Kidney (tissue), 22 donors: ENCODE results near the gene OTUD4. TPM values are rescaled to one million over a fixed set of nuclear protein-coding genes. Genes with fewer than 3 reads are reported as not detected.
"Not testable (repeated sequence)": the region's sequence is repeated elsewhere in the genome, so short reads cannot be mapped to it uniquely, and the experiment has no call there.

Experiments used
- DNase-seq, 5 donors: peaks; one replicate each; pipeline ENCODE4 v3.0.0-alpha.2; 2013 to 2020
- FAIRE-seq: peaks from 2 replicates; lab custom pipeline; 2012; peaks lifted over from hg19 to GRCh38; lab: Jason Lieb, UNC
- H3K27ac ChIP-seq, 2 donors: one replicate each; pipeline ENCODE4 v1.7.0; 2013; ENCODE audit warnings: low read depth in 2 of 2, low read length in 2 of 2, inconsistent platforms in 1 of 2
- H3K27me3 ChIP-seq: one replicate; pipeline ENCODE4 v1.7.1; 2013; ENCODE audit warnings: low read length, inconsistent platforms; ENCODE audit not compliant: control insufficient read depth, insufficient read depth
- H3K36me3 ChIP-seq, 3 donors: one replicate each; pipeline versions ENCODE4 v1.7.0 to v1.7.1; 2013; ENCODE audit warnings: low read length in 3 of 3, control low read depth in 1 of 3, inconsistent platforms in 1 of 3; ENCODE audit not compliant: insufficient read depth in 3 of 3, control insufficient read depth in 2 of 3
- H3K4me1 ChIP-seq, 3 donors: one replicate each; pipeline versions ENCODE4 v1.7.0 to v1.7.1; 2013; ENCODE audit warnings: low read length in 3 of 3, inconsistent platforms in 1 of 3, low read depth in 1 of 3; ENCODE audit not compliant: control insufficient read depth in 2 of 3, insufficient read depth in 2 of 3
- H3K4me3 ChIP-seq, 3 donors: one replicate each; pipeline versions ENCODE4 v1.7.0 to v1.8.1; 2013; ENCODE audit warnings: low read length in 3 of 3, control low read depth in 1 of 3, inconsistent platforms in 1 of 3
- H3K9ac ChIP-seq, 3 donors: one replicate each; pipeline versions ENCODE4 v1.7.0 to v1.7.1; 2013; ENCODE audit warnings: low read length in 3 of 3, control low read depth in 1 of 3, inconsistent platforms in 1 of 3
- H3K9me3 ChIP-seq, 3 donors: one replicate each; pipeline versions ENCODE4 v1.7.0 to v1.7.1; 2013; ENCODE audit warnings: low read length in 3 of 3, control low read depth in 1 of 3, inconsistent platforms in 1 of 3; ENCODE audit not compliant: control insufficient read depth in 2 of 3, insufficient read depth in 1 of 3
- intact Hi-C: fragments of 100-400 bp; cut with DNase I; formaldehyde crosslinking; loops from one replicate; pipeline ENCODE4 v1.11.1; 2022
- long read RNA-seq, 10 donors: library from polyadenylated mRNA in 1 of 10; unstranded in 1 of 10; transcript quantifications; one replicate each; pipeline ENCODE4 v2.0.0 and lab custom pipeline, GENCODE V29; 2021 to 2026
- polyA plus RNA-seq: library from polyadenylated mRNA; stranded (reverse); fragments of 350-450 nt; fragmentation: Illumina TruSeq; extraction: RNeasy Lipid Tissue Mini Kit (QIAGEN cat#74804); gene quantifications from one replicate; pipeline ENCODE4 v1.2.3, GENCODE V29; 2014; ENCODE audit warnings: low read depth, low replicate concordance; ENCODE audit not compliant: insufficient read depth
- total RNA-seq: library from RNA; stranded (reverse); fragmentation: NEBNext Ultra II Directional; extraction: Animal tissue kit (Norgen Biotek cat#: 25700); gene quantifications from one replicate; pipeline ENCODE4 v1.2.1, GENCODE V29; 2021
- TF ChIP-seq, protein P1 (sequence below): IDR thresholded peaks from 3 replicates; pipeline ENCODE4 v1.5.1; 2012; ENCODE audit warnings: mild to moderate bottlenecking, moderate library complexity, borderline replicate concordance; ENCODE audit not compliant: insufficient read depth; ENCODE audit errors: extremely low read depth
- donor health status: control.
- donor health status: control.
- donor health status: control.
- donor health status: control.
- donor health status: control.
- donor health status: DM: yes; HTN: yes; CAD: no.
- donor health status: Normal renal cell carcinoma (clear cell type).

Gene OTUD4, protein sequence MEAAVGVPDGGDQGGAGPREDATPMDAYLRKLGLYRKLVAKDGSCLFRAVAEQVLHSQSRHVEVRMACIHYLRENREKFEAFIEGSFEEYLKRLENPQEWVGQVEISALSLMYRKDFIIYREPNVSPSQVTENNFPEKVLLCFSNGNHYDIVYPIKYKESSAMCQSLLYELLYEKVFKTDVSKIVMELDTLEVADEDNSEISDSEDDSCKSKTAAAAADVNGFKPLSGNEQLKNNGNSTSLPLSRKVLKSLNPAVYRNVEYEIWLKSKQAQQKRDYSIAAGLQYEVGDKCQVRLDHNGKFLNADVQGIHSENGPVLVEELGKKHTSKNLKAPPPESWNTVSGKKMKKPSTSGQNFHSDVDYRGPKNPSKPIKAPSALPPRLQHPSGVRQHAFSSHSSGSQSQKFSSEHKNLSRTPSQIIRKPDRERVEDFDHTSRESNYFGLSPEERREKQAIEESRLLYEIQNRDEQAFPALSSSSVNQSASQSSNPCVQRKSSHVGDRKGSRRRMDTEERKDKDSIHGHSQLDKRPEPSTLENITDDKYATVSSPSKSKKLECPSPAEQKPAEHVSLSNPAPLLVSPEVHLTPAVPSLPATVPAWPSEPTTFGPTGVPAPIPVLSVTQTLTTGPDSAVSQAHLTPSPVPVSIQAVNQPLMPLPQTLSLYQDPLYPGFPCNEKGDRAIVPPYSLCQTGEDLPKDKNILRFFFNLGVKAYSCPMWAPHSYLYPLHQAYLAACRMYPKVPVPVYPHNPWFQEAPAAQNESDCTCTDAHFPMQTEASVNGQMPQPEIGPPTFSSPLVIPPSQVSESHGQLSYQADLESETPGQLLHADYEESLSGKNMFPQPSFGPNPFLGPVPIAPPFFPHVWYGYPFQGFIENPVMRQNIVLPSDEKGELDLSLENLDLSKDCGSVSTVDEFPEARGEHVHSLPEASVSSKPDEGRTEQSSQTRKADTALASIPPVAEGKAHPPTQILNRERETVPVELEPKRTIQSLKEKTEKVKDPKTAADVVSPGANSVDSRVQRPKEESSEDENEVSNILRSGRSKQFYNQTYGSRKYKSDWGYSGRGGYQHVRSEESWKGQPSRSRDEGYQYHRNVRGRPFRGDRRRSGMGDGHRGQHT
- total RNA-seq = 45.4 TPM
- polyA plus RNA-seq = 5.6 TPM
- long read RNA-seq, donor 1, partial matches to known transcripts = 9 of 21 reads
- long read RNA-seq, donor 1, other reads (novel, unspliced or antisense) = 12 of 21 reads
- long read RNA-seq, donor 2, full-length matches to known transcripts = 1 of 39 reads
- long read RNA-seq, donor 2, partial matches to known transcripts = 15 of 39 reads
- long read RNA-seq, donor 2, other reads (novel, unspliced or antisense) = 23 of 39 reads
- long read RNA-seq, donor 3, full-length matches to known transcripts = 4 of 101 reads
- long read RNA-seq, donor 3, partial matches to known transcripts = 97 of 101 reads
- long read RNA-seq, donor 3, other reads (novel, unspliced or antisense) = 0 of 101 reads
- long read RNA-seq, donor 4, full-length matches to known transcripts = 2 of 38 reads
- long read RNA-seq, donor 4, partial matches to known transcripts = 27 of 38 reads
- long read RNA-seq, donor 4, other reads (novel, unspliced or antisense) = 9 of 38 reads
- long read RNA-seq, donor 5, full-length matches to known transcripts = 1 of 1 reads
- long read RNA-seq, donor 5, partial matches to known transcripts = 0 of 1 reads
- long read RNA-seq, donor 5, other reads (novel, unspliced or antisense) = 0 of 1 reads
- long read RNA-seq, donor 6 = 0 reads
- long read RNA-seq, donor 7, full-length matches to known transcripts = 5 of 11 reads
- long read RNA-seq, donor 7, partial matches to known transcripts = 0 of 11 reads
- long read RNA-seq, donor 7, other reads (novel, unspliced or antisense) = 6 of 11 reads
- long read RNA-seq, donor 8, full-length matches to known transcripts = 1 of 1 reads
- long read RNA-seq, donor 8, partial matches to known transcripts = 0 of 1 reads
- long read RNA-seq, donor 8, other reads (novel, unspliced or antisense) = 0 of 1 reads
- long read RNA-seq, donor 9, full-length matches to known transcripts = 1 of 1 reads
- long read RNA-seq, donor 9, partial matches to known transcripts = 0 of 1 reads
- long read RNA-seq, donor 9, other reads (novel, unspliced or antisense) = 0 of 1 reads
- long read RNA-seq, donor 10, full-length matches to known transcripts = 1 of 1 reads
- long read RNA-seq, donor 10, partial matches to known transcripts = 0 of 1 reads
- long read RNA-seq, donor 10, other reads (novel, unspliced or antisense) = 0 of 1 reads

DNA sequence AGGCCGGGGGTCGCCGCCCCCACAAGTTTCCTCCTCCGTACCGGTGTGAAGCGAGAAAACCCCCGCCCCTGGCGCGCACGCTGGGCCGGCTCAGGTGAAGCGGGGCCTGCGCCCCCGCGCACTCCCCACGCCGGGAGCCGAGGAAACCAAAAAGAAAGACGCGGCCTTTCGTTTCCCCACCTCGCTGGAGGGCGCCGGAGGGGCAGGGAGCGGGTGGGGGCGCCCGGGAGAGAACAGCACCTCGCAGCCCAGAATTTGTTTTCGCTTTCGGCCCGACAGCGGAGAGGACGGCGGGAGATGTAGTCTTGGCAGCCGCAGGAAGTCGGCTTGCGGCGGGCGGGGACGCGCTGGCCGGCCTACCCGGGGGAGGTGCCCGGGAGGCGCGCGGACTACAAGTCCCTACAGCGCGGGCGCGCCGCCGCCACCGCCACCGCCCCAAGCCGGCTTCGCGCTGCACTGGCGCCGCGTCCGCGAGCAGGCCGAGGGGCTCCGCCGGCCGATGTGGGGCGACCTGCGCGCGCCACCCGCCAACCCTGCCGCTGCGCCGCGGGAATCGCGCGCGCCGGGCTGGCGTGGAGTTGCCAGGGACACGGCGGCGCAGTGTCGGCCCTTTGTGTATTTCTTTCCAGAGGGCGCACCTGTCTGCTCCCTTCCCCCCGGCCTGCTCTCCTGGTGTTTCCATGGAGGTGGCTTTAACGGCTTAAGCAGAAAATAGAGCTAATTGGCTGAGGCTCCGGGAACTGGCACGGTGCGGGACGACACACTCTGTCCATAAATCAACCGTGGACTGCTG, at the start of gene OTUD4:
OTUD4 (minus strand) TSS at position 292 of the 793 bp plus-strand sequence. CDS start 616 bp downstream, outside the sequence.
- FAIRE-seq = no peak
- TF ChIP-seq, protein P1, sequence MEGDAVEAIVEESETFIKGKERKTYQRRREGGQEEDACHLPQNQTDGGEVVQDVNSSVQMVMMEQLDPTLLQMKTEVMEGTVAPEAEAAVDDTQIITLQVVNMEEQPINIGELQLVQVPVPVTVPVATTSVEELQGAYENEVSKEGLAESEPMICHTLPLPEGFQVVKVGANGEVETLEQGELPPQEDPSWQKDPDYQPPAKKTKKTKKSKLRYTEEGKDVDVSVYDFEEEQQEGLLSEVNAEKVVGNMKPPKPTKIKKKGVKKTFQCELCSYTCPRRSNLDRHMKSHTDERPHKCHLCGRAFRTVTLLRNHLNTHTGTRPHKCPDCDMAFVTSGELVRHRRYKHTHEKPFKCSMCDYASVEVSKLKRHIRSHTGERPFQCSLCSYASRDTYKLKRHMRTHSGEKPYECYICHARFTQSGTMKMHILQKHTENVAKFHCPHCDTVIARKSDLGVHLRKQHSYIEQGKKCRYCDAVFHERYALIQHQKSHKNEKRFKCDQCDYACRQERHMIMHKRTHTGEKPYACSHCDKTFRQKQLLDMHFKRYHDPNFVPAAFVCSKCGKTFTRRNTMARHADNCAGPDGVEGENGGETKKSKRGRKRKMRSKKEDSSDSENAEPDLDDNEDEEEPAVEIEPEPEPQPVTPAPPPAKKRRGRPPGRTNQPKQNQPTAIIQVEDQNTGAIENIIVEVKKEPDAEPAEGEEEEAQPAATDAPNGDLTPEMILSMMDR = no peak
- peak; percentile 96 to 99 (median 97) for DNase-seq
- Histone ChIP-seq H3K27me3 (no peaks in the 10 kb centered on the region), H3K36me3 (no peaks in the 10 kb centered on the region), H3K9me3 (no peaks in the 10 kb centered on the region), H3K27ac (peak within 1 kb of the TSS; percentile 96 to 98), H3K4me3 (peak within 1 kb of the TSS; percentile 89 to 95 (median 94)), H3K9ac (peak within 1 kb of the TSS; percentile 91 to 99 (median 93)), H3K4me1 (peaks cover 0 to 12% (median 12%) of the 10 kb centered on the region in 3 donors)
- intact Hi-C loops = no loop called here

DNA sequence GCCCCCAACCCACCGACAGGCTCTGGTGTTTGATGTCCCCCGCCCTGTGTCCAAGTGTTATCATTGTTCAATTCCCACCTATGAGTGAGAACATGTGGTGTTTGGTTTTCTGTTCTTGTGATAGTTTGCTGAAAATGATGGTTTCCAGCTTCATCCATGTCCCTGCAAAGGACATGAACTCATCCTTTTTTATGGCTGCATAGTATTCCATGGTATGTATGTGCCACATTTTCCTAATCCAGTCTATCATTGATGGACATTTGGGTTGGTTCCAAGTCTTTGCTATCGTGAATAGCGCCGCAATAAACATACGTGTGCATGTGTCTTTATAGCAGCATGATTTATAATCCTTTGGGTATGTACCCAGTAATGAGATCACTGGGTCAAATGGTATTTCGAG, 42.8 kb upstream of the OTUD4 start:
- H3K4me1 ChIP-seq, FAIRE-seq, H3K9me3 ChIP-seq, H3K27me3 ChIP-seq, H3K36me3 ChIP-seq, H3K9ac ChIP-seq, intact Hi-C loops, DNase-seq, H3K4me3 ChIP-seq, H3K27ac ChIP-seq: not testable (repeated sequence)

DNA sequence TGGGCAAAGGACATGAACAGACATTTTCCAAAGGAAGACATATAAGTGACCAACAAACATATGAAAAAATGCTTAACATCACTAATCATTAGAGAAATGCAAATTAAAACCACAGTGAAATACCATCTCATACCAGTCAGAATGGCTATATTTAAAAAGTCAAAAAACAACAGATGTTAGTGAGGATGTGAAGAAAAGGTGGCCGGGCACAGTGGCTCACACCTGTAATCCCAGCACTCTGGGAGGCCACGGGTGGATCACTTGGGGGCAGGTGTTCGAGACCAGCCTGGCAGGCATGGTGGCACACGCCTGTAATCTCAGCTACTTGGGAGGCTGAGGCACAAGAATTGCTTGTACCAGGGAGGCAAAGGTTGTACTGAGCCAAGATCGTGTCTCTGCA, 41.1 kb upstream of the OTUD4 start:
- H3K9ac ChIP-seq, H3K4me3 ChIP-seq, DNase-seq, intact Hi-C loops, H3K9me3 ChIP-seq, H3K36me3 ChIP-seq, H3K4me1 ChIP-seq, H3K27me3 ChIP-seq, H3K27ac ChIP-seq, FAIRE-seq: not testable (repeated sequence)
